Putamen (tissue), 1 donor: ENCODE data around the gene CLTC.
"Not testable (repeated sequence)": the region's sequence is repeated elsewhere in the genome, so short reads cannot be mapped to it uniquely, and the experiment has no call there.

Experiments
- DNase-seq: peaks from one replicate; pipeline ENCODE4 v3.0.0-alpha.2; 2016; ENCODE audit warnings: low spot score

Gene CLTC

DNA sequence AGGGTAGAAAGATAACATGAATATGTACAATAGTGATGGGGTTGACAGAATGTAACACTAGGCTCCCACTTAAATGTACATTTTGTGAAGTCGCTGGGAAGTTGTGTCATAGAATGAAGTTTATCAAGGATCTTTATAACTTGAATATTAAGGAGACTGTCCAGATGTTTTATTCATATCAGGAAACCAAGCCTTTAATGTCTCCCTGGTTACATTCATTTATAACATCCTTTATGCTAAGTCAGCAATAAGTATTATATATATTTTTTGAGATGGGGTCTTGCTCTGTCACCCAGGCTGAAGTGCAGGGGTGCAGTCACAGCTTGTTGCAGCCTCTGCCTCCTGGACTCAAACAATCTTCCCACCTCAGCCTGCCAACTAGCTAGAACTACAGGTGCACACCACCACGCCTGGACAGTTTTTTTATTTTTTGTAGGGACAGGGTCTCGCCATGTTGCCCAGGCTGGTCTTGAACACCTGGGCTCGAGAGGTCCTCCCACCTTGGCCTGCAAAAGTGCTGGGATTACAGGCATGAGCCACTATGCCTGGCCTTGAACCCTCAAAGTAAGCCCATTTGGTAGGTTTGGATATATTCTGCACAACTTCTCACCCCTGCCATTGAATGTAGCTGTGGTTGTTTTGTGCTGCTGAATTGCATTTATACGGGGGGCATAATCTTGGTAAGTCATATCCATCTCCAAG, 14.1 kb downstream of the CLTC start:
- no peak for DNase-seq

GRCh38 chr17:59634632-59635541, 15.2 kb downstream of the CLTC start:
- DNase-seq: no peak

DNA sequence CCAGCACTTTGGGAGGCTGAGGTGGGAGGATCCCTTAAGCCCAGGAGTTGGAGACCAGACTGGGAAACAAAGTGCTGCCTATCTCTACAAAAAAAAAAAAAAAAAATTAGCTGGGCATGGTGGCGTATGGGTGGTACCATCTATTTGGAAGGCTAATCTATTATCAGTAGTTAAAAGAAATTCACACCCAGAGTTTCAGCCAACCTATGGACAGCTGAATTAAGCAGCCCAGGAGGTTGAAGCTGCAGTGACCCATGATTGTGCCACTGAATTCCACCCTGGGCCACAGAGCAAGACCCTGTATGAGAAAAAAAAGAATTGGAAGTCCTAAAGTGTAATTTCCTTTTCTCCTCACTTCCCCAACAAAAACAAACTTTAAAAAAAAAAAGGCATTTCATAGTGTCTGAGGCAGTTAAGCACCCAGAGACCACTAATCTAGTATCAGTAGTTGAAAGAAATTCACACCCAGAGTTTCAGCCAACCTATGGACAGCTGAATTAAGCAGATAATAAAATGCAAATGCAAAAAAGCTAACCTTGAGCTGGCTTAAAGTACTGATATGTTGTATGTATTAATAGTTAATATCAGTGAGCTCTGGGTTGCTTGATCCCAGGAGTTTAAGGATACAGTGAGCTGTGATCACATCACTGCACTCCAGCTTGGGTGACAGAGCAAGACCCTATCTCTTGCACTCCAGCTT, 18.1 kb downstream of the CLTC start:
- DNase-seq: no peak

DNA sequence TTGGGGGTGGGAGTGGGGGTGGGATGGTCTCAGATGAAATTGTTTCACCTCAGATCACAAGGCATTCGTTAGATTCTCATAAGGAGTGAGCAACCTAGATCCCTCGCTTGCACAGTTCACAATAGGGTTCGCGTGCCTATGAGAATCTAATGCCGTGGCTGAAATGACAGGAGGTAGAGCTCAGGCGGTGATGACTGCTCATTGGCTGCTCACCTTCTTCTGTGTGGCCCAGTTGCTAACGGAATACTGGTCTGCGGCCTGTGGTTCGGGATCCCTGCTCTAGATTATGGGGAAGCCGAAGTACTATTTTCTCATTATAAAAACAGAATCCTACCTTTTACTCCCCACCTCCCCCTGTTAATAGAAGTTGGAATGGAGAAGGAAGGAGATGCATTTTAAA, 18.9 kb downstream of the CLTC start:
- no peak for DNase-seq

GRCh38 chr17:59641799-59642484, 22.2 kb downstream of the CLTC start:
- no peak for DNase-seq

DNA sequence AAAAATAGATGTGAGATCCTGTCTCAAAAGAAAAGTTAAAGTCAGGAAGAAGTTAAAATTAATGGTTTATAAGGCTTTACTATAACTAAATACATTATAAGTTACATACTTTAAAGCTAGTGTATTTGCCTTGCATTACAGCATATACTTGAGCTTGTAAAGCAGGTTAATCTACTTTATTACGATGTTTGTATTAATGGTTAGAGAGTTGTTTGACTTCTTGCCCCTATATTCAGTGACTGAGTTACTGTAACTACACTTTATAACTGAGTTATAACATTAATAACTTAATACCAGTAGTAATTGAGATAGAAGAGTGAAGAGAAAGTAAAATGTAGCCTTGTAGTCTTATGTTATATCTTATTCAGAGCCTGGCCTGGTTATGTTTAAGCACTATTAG, 22.9 kb downstream of the CLTC start:
- DNase-seq: no peak

DNA sequence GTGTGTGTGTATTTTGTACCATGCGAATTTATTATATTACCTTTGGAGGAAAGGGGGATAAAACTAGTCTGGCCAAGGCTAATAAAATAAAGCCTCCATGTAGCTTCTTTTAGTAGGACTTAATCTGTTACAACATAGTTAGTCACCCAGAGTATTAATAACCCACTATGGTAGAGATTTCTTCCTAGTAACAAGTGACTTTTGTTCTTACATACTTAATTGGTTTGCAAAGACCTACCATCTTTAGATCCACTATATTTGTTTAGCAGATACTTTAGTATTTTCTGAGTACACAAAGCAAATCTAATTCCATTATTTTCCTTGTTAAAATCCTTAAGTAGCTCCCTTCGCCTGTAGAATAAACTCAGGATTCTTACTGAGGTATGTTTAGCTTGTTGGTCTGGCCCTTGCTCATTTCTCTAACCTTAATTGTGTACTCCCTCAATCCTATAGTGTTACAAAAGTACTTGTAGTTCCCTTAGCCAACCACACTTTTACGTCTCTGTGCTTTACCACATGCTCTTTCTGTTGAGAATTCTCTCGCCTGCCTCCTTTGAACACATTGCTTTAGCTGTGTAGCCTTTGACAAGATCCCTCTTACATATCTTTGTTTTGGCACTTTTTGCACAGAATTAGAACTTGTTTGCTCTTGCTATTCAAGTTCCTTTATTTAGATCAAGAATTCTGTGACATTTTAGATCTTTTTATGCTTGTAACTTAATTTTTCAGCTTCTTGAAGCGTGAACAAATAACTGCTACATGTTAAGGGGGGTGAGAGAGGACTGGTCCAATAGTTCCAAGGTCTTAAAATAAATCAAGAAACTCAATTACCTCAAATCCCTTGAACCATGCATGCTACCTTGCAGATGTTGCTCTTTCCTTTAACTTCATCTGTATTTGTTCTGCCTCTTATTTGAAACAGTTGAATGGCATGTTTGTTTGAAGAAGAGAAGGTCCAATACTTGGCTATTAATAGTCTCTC, 23.8 kb downstream of the CLTC start:
- no peak for DNase-seq

- DNase-seq: no peak
Observed at GRCh38 chr17:59647288-59647687, 27.6 kb downstream of the CLTC start.

DNA sequence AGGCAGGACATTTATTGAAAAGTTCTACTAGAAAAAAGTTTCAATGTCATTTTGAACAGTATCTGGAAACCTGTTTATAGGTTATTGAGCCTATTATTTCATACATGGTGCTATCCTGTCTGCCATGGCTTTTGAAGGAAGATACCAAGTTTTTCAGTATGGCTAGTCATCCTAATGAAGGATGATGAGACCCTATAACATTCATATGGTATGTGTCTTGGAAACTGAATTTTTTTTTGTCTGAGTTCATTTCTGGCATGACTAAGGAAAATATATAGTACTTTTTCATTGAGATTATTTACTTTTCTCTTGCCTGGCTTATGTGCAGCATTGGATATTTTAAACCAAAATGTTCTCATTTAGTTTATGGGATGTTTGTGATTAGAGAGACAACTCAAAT, 30.2 kb downstream of the CLTC start:
- DNase-seq: no peak

- peak; percentile 59 for DNase-seq
Observed at GRCh38 chr17:59650642-59651041, 30.9 kb downstream of the CLTC start.

- DNase-seq: no peak
Observed at GRCh38 chr17:59651346-59651745, 31.7 kb downstream of the CLTC start.

- no peak for DNase-seq
Observed at GRCh38 chr17:59652119-59652518, 32.4 kb downstream of the CLTC start.

DNA sequence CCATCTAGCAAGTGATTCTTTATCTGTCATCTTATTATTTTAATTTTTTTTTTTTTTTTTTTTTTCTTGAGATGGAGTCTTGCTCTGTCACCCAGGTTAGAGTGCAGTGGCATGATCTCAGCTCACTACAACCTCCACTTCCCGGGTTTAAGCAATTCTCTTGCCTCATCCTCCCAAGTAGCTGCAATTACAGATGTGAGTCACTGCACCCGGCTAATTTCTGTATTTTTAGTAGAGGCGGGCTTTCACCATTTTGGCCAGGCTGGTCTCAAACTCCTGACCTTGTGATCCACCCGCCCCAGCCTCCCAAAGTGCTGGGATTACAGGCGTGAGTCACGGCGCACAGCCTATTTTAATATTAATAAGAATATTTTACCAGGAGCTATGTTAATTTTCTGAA, 36.9 kb downstream of the CLTC start:
- not testable (repeated sequence) for DNase-seq

- DNase-seq: no peak
Observed at GRCh38 chr17:59666235-59666634, 46.5 kb downstream of the CLTC start.

DNA sequence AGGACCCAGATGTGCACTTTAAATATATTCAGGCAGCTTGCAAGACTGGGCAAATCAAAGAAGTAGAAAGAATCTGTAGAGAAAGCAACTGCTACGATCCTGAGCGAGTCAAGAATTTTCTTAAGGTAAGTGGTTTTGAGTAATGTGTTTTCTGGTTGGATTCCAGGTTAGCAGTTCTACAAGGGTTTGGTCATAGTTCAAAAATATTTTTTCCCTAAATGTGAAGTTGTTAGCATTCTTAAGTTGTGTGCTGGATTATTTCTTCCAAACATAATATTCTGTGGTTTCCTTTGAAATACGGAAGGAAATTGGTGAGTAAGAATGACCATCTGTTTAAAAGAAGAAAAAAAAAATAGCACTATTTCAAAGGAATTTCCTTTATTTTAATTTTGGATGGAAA, 49.1 kb downstream of the CLTC start:
- no peak for DNase-seq

- no peak for DNase-seq
Observed at GRCh38 chr17:59669411-59669810, 49.7 kb downstream of the CLTC start.

- DNase-seq: no peak
Observed at GRCh38 chr17:59669944-59670343, 50.2 kb downstream of the CLTC start.

- no peak for DNase-seq
Observed at GRCh38 chr17:59671386-59671785, 51.7 kb downstream of the CLTC start.

DNA sequence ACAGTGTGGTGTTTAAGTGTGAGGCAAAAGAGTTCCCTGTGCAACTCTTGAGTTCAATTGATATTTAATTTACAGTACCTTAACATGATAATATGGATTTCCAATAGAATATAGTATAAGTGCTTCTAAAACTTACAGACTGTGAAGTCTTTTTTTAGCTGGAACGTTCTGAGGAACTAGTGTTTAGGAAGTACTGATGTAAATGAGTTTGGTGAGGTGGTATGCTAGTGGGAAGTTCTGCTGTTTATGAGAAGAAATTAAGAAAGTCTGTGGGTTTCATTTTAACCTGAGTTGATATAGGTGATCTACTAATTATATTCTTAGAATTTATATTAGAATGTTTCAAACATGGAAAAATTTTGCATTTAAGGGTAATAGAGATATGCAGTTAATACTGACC, 55.5 kb downstream of the CLTC start:
- no peak for DNase-seq

GRCh38 chr17:59676716-59677115, 57.0 kb downstream of the CLTC start:
- no peak for DNase-seq

DNA sequence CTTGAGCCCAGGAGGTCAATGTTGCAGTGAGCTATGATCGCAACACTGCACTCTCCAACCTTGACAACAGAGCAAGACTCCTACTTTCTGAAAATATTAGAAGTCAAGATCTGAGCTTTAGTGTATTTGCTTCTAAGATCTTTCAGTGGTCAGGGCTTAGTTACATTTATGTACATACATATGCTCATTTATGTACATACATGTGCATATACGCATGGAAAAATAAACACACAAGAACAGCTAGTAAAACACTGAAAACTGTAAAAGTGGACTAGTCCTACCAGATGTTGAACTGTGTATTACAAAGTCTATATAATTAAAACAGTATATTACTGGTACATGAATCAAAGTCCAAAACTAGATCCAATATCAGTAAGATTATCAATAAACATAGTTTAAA, 59.2 kb downstream of the CLTC start:
- DNase-seq: no peak
